Gastroesophageal sphincter (tissue), 4 donors: ENCODE results near the gene SERPINF2. TPM values are rescaled to one million over a fixed set of nuclear protein-coding genes. Genes with fewer than 3 reads are reported as not detected.
A peak's percentile ranks its signal among the peaks of the same experiment; 100 is the strongest.
"Not testable (repeated sequence)": the region's sequence is repeated elsewhere in the genome, so short reads cannot be mapped to it uniquely, and the experiment has no call there.

Source experiments
- ATAC-seq: fragments of 150-250 bp; one replicate; pipeline ENCODE4 v1.9.1; 2016; ENCODE audit warnings: mild to moderate bottlenecking, moderate library complexity
- H3K27ac ChIP-seq, 4 donors: fragments of 200-600 bp; sonication (generic) in 3 of 4; 1 replicate in 3 of 4; 2 replicates in 1 of 4; pipeline ENCODE4 v1.5.1; 2016 to 2019
- H3K27me3 ChIP-seq: fragments of 200-600 bp; sonication (generic); one replicate; pipeline ENCODE4 v1.5.1; 2019
- H3K36me3 ChIP-seq, 2 donors: fragments of 200-600 bp; sonication (generic); one replicate each; pipeline ENCODE4 v1.5.1; 2019; ENCODE audit warnings: control low read depth in 1 of 2
- H3K4me1 ChIP-seq, 3 donors: fragments of 200-600 bp; sonication (generic); 1 replicate in 2 of 3; 2 replicates in 1 of 3; pipeline ENCODE4 v1.5.1; 2016 to 2019; ENCODE audit warnings: control low read depth in 2 of 3
- H3K4me3 ChIP-seq, 2 donors: fragments of 200-600 bp; sonication (generic); one replicate each; pipeline ENCODE4 v1.5.1; 2019; ENCODE audit warnings: mild to moderate bottlenecking in 1 of 2, moderate library complexity in 1 of 2
- H3K9me3 ChIP-seq, 3 donors: fragments of 200-600 bp; sonication (generic); one replicate each; pipeline ENCODE4 v1.5.1; 2017 to 2019; ENCODE audit warnings: control low read depth in 2 of 3
- EP300 ChIP-seq: sonication (generic); formaldehyde crosslinking; IDR thresholded peaks from one replicate; pipeline ENCODE4 v1.6.1; 2017; ENCODE audit warnings: antibody characterized with exemption, mild to moderate bottlenecking
- POLR2A ChIP-seq, 2 donors: fragments of 450-650 bp; IDR thresholded peaks; one replicate each; pipeline ENCODE4 v1.6.1; 2017; ENCODE audit warnings: antibody characterized with exemption in 2 of 2, mild to moderate bottlenecking in 2 of 2, moderate library complexity in 1 of 2
- POLR2AphosphoS5 ChIP-seq: sonication (generic); formaldehyde crosslinking; IDR thresholded peaks from one replicate; pipeline ENCODE4 v1.6.1; 2017; ENCODE audit warnings: antibody characterized with exemption
- WGBS, 2 donors: methylation state at CpG; one replicate each; pipeline ENCODE4 v1.1.5; 2018; ENCODE audit warnings: low coverage in 1 of 2; 5-methylcytosine and 5-hydroxymethylcytosine counted together
- total RNA-seq, 4 donors: library from RNA; depleted of rRNA; stranded (reverse); fragments of >200 nt; gene quantifications; one replicate each; pipeline ENCODE4 v1.1.0, GENCODE V29; 2016
- TF ChIP-seq, protein P1 (sequence below), 4 experiments: fragments of 200-600 bp in 2 of 4; fragments of 450-650 bp in 2 of 4; sonication (generic) in 1 of 4; IDR thresholded peaks; one replicate each; pipeline ENCODE4 v1.5.1; 2017 to 2019; ENCODE audit warnings: antibody characterized with exemption in 4 of 4, mild to moderate bottlenecking in 2 of 4, moderate library complexity in 2 of 4

The SERPINF2 gene
- total RNA-seq, 4 donors from 2014 or later, result 2.0 to 7.6 (median 5.1) TPM

DNA sequence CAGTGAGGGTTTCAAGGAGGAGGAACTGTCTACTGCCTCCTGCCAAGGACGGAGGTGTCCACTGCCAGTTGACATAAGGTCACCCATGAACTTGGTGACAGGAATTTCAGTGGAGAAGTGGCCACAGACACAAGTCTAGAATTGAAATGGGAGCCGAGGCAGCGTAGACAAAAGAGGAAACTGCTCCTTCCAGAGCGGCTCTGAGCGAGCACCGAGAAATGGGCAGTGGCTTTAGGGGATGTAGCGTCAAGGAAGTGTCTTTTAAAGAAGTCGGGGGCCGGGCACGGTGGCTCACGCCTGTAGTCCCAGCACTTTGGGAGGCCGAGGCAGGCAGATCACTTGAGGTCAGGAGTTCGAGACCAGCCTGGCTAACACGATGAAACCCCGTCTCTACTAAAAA, 16.1 kb downstream of the SERPINF2 start:
- Histone ChIP-seq H3K27me3 (peaks cover 19% of the 10 kb centered on the region), H3K4me3 (no peak overlapping the region), H3K27ac (no peak overlapping the region), H3K9me3 (no peaks in the 10 kb centered on the region), H3K36me3 (no peaks in the 10 kb centered on the region), H3K4me1 (peaks cover 0 to 10% (median 3%) of the 10 kb centered on the region in 3 donors)
- no peak for ATAC-seq
- WGBS, 2 donors, result 70 to 95% methylated on average over 7 to 12 of the region's 15 CpGs
- TF ChIP-seq EP300 (no peak), POLR2A (IDR thresholded peaks at IDR 0.05) (no peak), POLR2AphosphoS5 (no peak)
- TF ChIP-seq, protein P1, sequence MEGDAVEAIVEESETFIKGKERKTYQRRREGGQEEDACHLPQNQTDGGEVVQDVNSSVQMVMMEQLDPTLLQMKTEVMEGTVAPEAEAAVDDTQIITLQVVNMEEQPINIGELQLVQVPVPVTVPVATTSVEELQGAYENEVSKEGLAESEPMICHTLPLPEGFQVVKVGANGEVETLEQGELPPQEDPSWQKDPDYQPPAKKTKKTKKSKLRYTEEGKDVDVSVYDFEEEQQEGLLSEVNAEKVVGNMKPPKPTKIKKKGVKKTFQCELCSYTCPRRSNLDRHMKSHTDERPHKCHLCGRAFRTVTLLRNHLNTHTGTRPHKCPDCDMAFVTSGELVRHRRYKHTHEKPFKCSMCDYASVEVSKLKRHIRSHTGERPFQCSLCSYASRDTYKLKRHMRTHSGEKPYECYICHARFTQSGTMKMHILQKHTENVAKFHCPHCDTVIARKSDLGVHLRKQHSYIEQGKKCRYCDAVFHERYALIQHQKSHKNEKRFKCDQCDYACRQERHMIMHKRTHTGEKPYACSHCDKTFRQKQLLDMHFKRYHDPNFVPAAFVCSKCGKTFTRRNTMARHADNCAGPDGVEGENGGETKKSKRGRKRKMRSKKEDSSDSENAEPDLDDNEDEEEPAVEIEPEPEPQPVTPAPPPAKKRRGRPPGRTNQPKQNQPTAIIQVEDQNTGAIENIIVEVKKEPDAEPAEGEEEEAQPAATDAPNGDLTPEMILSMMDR (IDR thresholded peaks at IDR 0.05), result no peak

DNA sequence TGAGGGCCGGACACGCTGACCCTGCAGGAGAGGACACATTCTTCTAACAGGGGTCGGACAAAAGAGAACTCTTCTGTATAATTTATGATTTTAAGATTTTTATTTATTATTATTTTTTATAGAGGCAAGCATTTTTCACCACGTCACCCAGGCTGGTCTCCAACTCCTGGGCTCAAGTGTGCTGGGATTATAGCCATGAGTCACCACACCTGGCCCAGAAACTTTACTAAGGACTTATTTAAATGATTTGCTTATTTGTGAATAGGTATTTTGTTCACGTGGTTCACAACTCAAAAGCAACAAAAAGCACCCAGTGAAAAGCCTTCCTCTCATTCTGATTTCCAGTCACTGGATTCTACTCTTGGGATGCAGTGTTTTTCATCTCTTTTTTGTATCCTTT, 16.9 kb downstream of the SERPINF2 start:
- no peak for ATAC-seq
- no peak overlapping the region for H3K27ac ChIP-seq
- TF ChIP-seq POLR2AphosphoS5, result no peak
- TF ChIP-seq EP300, result no peak

DNA sequence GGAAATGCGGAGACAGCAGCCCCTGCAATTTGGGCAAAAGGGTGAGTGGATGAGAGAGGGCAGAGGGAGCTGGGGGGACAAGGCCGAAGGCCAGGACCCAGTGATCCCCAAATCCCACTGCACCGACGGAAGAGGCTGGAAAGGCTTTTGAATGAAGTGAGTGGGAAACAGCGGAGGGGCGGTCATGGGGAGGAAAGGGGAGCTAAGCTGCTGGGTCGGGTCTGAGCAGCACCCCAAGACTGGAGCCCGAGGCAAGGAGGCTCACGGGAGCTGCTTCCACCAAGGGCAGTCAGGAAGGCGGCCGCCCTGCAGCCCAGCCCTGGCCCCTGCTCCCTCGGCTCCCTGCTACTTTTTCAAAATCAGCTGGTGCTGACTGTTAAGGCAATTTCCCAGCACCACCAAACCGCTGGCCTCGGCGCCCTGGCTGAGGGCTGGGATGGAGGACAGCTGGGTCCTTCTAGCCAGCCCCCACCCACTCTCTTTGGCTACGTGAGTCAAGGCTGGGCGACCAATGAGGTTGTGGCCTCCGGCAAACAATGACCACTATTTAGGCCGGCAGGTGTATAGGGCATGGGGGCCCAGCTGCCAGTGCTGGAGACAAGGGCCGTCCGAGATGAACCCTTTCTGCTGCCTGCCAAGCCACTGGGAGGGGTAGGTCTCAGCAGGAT, 19.7 kb downstream of the SERPINF2 start:
- Histone ChIP-seq H3K27ac (peak overlapping the region in 3 of 4 donors; percentile 78 to 86 (median 85)), H3K4me3 (peak overlapping the region; percentile 22 to 54), H3K4me1 (peaks cover 0 to 45% (median 16%) of the 10 kb centered on the region in 3 donors), H3K36me3 (no peaks in the 10 kb centered on the region), H3K27me3 (peaks cover 20% of the 10 kb centered on the region), H3K9me3 (no peaks in the 10 kb centered on the region)
- ATAC-seq, result peak; percentile 61
- TF ChIP-seq POLR2A (IDR thresholded peaks at IDR 0.05), result no peak
- no peak for TF ChIP-seq EP300
- TF ChIP-seq, protein P1 (IDR thresholded peaks at IDR 0.05), result no peak
- TF ChIP-seq POLR2AphosphoS5, result no peak
- WGBS, 2 donors, result 46 to 69% methylated on average over 5 to 12 of the region's 21 CpGs

More for the DNA sequence above, 16.9 kb downstream of the SERPINF2 start:
- 50 to 72% methylated on average over 2 to 5 of the region's 5 CpGs for WGBS, 2 donors
- Histone ChIP-seq H3K4me1 (peaks cover 0 to 17% (median 8%) of the 10 kb centered on the region in 3 donors), H3K4me3 (no peak overlapping the region), H3K27me3 (peaks cover 12% of the 10 kb centered on the region), H3K36me3 (no peaks in the 10 kb centered on the region), H3K9me3 (no peaks in the 10 kb centered on the region)

DNA sequence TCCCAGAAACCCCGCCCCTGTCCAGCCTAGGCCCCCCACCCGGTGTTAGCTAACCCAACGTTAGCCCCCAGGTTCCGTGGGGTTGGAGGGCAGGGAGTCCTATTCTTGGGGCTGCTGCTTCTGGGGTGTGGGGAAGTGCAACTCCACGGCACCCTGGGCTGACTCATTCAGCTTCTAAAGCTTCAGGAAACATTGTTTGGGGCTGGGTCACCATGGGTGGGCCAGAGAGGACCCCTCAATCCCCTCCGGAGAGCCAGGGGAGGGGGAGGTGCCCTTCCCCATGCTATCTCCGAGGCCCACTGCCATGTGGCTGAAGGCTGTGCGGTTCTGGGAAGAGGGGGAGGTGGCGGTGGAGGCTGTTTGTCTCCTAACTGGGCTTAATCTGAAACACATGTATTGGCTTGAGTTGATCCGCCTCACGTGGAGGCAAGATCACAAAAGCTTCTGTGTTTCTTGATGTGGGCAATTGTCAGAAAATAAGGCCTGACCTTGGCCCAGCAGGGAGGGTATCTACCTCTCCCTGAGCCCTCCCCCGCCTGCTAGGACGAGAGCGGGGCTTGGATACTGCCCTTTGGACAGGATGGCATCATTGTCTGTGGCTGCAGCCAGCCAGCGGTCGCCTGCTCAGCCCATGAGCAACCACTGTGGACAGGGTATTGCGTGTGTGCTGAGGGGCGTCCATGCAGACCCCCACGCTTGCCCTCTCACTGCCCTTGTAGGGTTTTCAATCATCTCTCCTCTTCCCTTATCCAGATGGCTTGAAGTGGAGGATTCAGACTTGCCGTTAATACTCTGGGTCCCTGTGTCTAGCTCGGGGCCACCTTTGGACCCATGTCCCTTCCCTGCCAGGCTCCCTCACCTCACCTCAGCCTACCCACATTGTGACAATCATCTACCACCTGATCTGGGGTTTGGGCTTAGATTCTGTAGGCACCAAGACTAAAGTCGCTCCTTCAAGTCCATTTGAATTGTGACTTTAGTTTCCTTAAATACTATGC, 20.5 kb downstream of the SERPINF2 start:
- H3K27ac ChIP-seq, result peak overlapping the region; percentile 19 to 86 (median 82)
- 56 to 90% methylated on average over 2 to 6 of the region's 22 CpGs for WGBS, 2 donors
- H3K36me3 ChIP-seq, result no peaks in the 10 kb centered on the region
- TF ChIP-seq POLR2AphosphoS5 (peak; percentile 35), EP300 (no peak)
- ATAC-seq, result peak; percentile 56
- no peaks in the 10 kb centered on the region for H3K9me3 ChIP-seq
- peaks cover 0 to 46% (median 16%) of the 10 kb centered on the region in 3 donors for H3K4me1 ChIP-seq
- peak overlapping the region; percentile 5 to 54 for H3K4me3 ChIP-seq
- H3K27me3 ChIP-seq, result peaks cover 28% of the 10 kb centered on the region

DNA sequence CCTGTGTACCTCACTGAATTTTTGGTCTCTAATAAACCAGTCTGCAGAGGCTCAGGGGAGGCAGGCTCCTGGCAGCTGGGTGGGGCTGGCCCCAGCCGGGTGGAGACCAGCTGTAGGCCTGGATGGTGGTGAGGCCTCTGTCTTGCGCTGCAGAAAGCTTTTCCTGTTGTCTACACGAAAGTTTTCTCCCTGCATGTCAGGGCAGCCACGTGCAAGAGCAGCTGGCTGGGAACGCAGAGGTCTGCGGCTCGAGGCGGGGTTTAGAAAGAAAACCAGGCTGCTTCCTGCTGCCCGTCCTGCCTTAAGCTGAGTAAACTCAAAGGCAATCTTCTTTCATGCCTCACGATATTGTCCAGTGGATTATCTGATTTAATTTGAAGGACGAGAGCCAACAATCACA, 21.6 kb downstream of the SERPINF2 start:
- Histone ChIP-seq H3K36me3 (no peaks in the 10 kb centered on the region), H3K27me3 (peaks cover 39% of the 10 kb centered on the region), H3K9me3 (no peaks in the 10 kb centered on the region), H3K27ac (peak overlapping the region; percentile 19 to 86 (median 82)), H3K4me3 (peak overlapping the region in 1 of 2 donors; percentile 54), H3K4me1 (peaks cover 0 to 46% (median 16%) of the 10 kb centered on the region in 3 donors)
- ATAC-seq, result peak; percentile 82
- whole genome bisulfite sequencing, 2 donors, result 2 to 27% methylated on average over 2 to 11 of the region's 11 CpGs
- TF ChIP-seq, protein P1 (IDR thresholded peaks at IDR 0.05), result no peak
- TF ChIP-seq EP300 (no peak), POLR2A (IDR thresholded peaks at IDR 0.05) (peak in 1 of 2 donors; percentile 24), POLR2AphosphoS5 (peak; percentile 58)

DNA sequence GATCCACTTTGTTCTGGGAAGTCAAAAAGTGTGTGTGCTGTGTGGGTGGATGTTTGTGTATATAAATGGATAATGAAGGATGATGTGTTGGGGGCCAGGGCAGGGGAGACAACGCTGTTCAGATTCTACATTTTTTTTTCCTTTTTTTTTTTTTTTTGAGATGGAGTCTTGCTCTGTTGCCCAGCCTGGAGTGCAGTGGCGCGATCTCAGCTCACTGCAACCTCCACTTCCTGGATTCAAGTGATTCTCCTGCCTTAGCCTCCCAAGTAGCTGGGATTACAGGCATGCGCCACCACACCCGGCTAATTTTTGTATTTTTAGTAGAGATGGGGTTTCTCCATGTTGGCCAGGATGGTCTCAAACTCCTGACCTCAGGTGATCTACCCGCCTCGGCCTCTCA, 22.0 kb downstream of the SERPINF2 start:
- H3K4me1 ChIP-seq, result peaks cover 0 to 46% (median 16%) of the 10 kb centered on the region in 3 donors
- not testable (repeated sequence) for ATAC-seq, H3K36me3 ChIP-seq, H3K9me3 ChIP-seq, H3K4me3 ChIP-seq
- peaks cover 42% of the 10 kb centered on the region for H3K27me3 ChIP-seq
- peak overlapping the region in 3 of 4 donors; percentile 78 to 86 (median 85) for H3K27ac ChIP-seq
- WGBS, 2 donors, result 48 to 76% methylated on average over 3 to 7 of the region's 7 CpGs
